Natural killer cell (primary cell): Measurements from ENCODE around the gene RAPGEF2. TPM values are rescaled to one million over a fixed set of nuclear protein-coding genes. Genes with fewer than 3 reads are reported as not detected.

ENCODE experiments used
- ATAC-seq, 3 donors: fragments of 150-1000 bp in 2 of 3; fragments of 200-7000 bp in 1 of 3; cut with Tn5 transposase; 1 replicate in 1 of 3; 2 replicates in 2 of 3; pipeline ENCODE4 v1.10.0; 2021; ENCODE audit warnings: mild to moderate bottlenecking in 2 of 3, moderate library complexity in 2 of 3
- DNase-seq, 2 donors: peaks; one replicate each; pipeline versions ENCODE4 v3.0.0 to v3.0.0-alpha.2; 2013 to 2021; ENCODE audit warnings: mixed read lengths in 1 of 2
- H3K27ac ChIP-seq: one replicate; pipeline ENCODE4 v1.5.1; 2013; ENCODE audit warnings: mild to moderate bottlenecking, low read length
- H3K27me3 ChIP-seq: one replicate; pipeline ENCODE4 v1.6.1; 2013; ENCODE audit warnings: low read length; ENCODE audit not compliant: control insufficient read depth, insufficient read depth
- H3K36me3 ChIP-seq: one replicate; pipeline ENCODE4 v1.6.1; 2013; ENCODE audit warnings: low read length; ENCODE audit not compliant: control insufficient read depth, insufficient read depth
- H3K4me1 ChIP-seq: one replicate; pipeline ENCODE4 v1.6.1; 2013; ENCODE audit warnings: low read length; ENCODE audit not compliant: control insufficient read depth, insufficient read depth
- H3K4me3 ChIP-seq: one replicate; pipeline ENCODE4 v1.5.1; 2013; ENCODE audit warnings: low read length
- H3K9me3 ChIP-seq: one replicate; pipeline ENCODE4 v1.6.1; 2013; ENCODE audit warnings: low read length; ENCODE audit not compliant: control insufficient read depth, insufficient read depth
- H3K27ac Mint-ChIP-seq, 2 donors: one replicate each; pipeline ENCODE4 v1.8.0; 2022; ENCODE audit warnings: mild to moderate bottlenecking in 2 of 2, mixed read lengths in 2 of 2, moderate library complexity in 1 of 2
- H3K27me3 Mint-ChIP-seq, 2 donors: one replicate each; pipeline ENCODE4 v1.8.0; 2022; ENCODE audit warnings: low read depth in 2 of 2, mixed read lengths in 2 of 2
- H3K36me3 Mint-ChIP-seq: one replicate; pipeline ENCODE4 v1.8.0; 2022; ENCODE audit warnings: mixed read lengths
- H3K4me1 Mint-ChIP-seq, 2 donors: one replicate each; pipeline ENCODE4 v1.8.0; 2022; ENCODE audit warnings: mixed read lengths in 2 of 2
- H3K4me3 Mint-ChIP-seq: one replicate; pipeline ENCODE4 v1.8.0; 2022; ENCODE audit warnings: mild to moderate bottlenecking, moderate library complexity, mixed read lengths
- H3K9me3 Mint-ChIP-seq, 2 donors: one replicate each; pipeline ENCODE4 v1.8.0; 2022; ENCODE audit warnings: mixed read lengths in 2 of 2
- CTCF ChIP-seq: fragments of 200-600 bp; IDR thresholded peaks from one replicate; pipeline ENCODE4 v1.8.0; 2022; ENCODE audit warnings: antibody characterized with exemption
- WGBS: methylation state at CpG from one replicate; pipeline ENCODE4 v1.1.7; 2013; ENCODE audit warnings: missing lambda C conversion rate; ENCODE audit not compliant: insufficient coverage; 5-methylcytosine and 5-hydroxymethylcytosine counted together
- intact Hi-C: fragments of 100-400 bp; cut with micrococcal nuclease; formaldehyde crosslinking; loops from one replicate; pipeline ENCODE4 v1.14.2; 2022
- total RNA-seq, 4 donors: library from RNA; stranded (reverse); fragments of 120-200 nt in 1 of 4; gene quantifications; one replicate each; pipeline versions ENCODE4 v1.2.3 to v1.2.4, GENCODE V29; 2013 to 2022

RAPGEF2 gene
- total RNA-seq, 3 donors from 2014 or later (not counting 1 experiment from before 2014, with no cell fraction given), result 21.9 to 55.6 (median 27.6) TPM

GRCh38 chr4:159370286-159370685 is 267.4 kb downstream of the RAPGEF2 start:
- WGBS, result 73% methylated on average over 1 of the region's 1 CpG
- Mint-ChIP-seq H3K27me3 (peaks cover 0 to 4% of the 10 kb centered on the region in 2 donors), H3K27ac (no peak overlapping the region), H3K4me1 (no peaks in the 10 kb centered on the region), H3K36me3 (no peaks in the 10 kb centered on the region), H3K4me3 (no peak overlapping the region), H3K9me3 (no peaks in the 10 kb centered on the region)
- H3K27me3 ChIP-seq, result no peaks in the 10 kb centered on the region
- ATAC-seq, result no peak
- H3K9me3 ChIP-seq, result no peaks in the 10 kb centered on the region
- no peak for DNase-seq
- H3K27ac ChIP-seq, result no peak overlapping the region
- no peak overlapping the region for H3K4me3 ChIP-seq
- intact Hi-C loops, result no loop called here
- H3K36me3 ChIP-seq, result no peaks in the 10 kb centered on the region
- no peaks in the 10 kb centered on the region for H3K4me1 ChIP-seq
- TF ChIP-seq CTCF, result no peak

- Mint-ChIP-seq H3K9me3 (no peaks in the 10 kb centered on the region), H3K27ac (no peak overlapping the region), H3K36me3 (no peaks in the 10 kb centered on the region), H3K4me3 (no peak overlapping the region), H3K27me3 (peaks cover 0 to 4% of the 10 kb centered on the region in 2 donors), H3K4me1 (no peaks in the 10 kb centered on the region)
- no peaks in the 10 kb centered on the region for H3K36me3 ChIP-seq
- no peaks in the 10 kb centered on the region for H3K9me3 ChIP-seq
- intact Hi-C loops, result no loop called here
- no peak overlapping the region for H3K4me3 ChIP-seq
- no peaks in the 10 kb centered on the region for H3K27me3 ChIP-seq
- no peak for TF ChIP-seq CTCF
- H3K4me1 ChIP-seq, result no peaks in the 10 kb centered on the region
- WGBS, result 68% methylated on average over 3 of the region's 3 CpGs
- DNase-seq, result no peak
- no peak overlapping the region for H3K27ac ChIP-seq
- no peak for ATAC-seq
These were observed 272.1 kb downstream of the RAPGEF2 start for GRCh38 chr4:159374749-159375530.

- H3K4me3 Mint-ChIP-seq, result no peak overlapping the region
- H3K27me3 Mint-ChIP-seq, result peaks cover 0 to 13% of the 10 kb centered on the region in 2 donors
- DNase-seq, result no peak
- Histone ChIP-seq H3K4me3 (no peak overlapping the region), H3K4me1 (no peaks in the 10 kb centered on the region), H3K9me3 (no peaks in the 10 kb centered on the region), H3K27me3 (no peaks in the 10 kb centered on the region), H3K36me3 (no peaks in the 10 kb centered on the region), H3K27ac (no peak overlapping the region)
- 100% methylated on average over 1 of the region's 5 CpGs for WGBS
- TF ChIP-seq CTCF, result no peak
- ATAC-seq, result no peak
- H3K4me1 Mint-ChIP-seq, result no peaks in the 10 kb centered on the region
- intact Hi-C loops, result no loop called here
- H3K9me3 Mint-ChIP-seq, result no peaks in the 10 kb centered on the region
- H3K27ac Mint-ChIP-seq, result no peak overlapping the region
- no peaks in the 10 kb centered on the region for H3K36me3 Mint-ChIP-seq
These were observed 273.4 kb downstream of the RAPGEF2 start for GRCh38 chr4:159376289-159376688.
